Measurements from ENCODE around the gene RALA.

RALA gene

GRCh38 chr7:39702133-39702532 lies 78.8 kb downstream of the RALA start:
- no peak for DNase-seq (ENCODE audit: insufficient read length, low spot score)
- FAIRE-seq = no peak
- TF ChIP-seq SPI1 (IDR thresholded peaks at IDR 0.05; ENCODE audit: low read depth, low read length) = no peak
- no peak for TF ChIP-seq POLR2AphosphoS5 (IDR thresholded peaks at IDR 0.05; ENCODE audit: low read depth, low read length)
- TF ChIP-seq PAX5 (IDR thresholded peaks at IDR 0.05; ENCODE audit: insufficient read depth, low read length, severe bottlenecking) = no peak
- no peak for TF ChIP-seq TAF1 (IDR thresholded peaks at IDR 0.05; ENCODE audit: low read depth, low read length)
- no peak for TF ChIP-seq POU2F2 (IDR thresholded peaks at IDR 0.05; ENCODE audit: low read depth, low read length)
- no peak for TF ChIP-seq POLR2A (IDR thresholded peaks at IDR 0.05; ENCODE audit: low read depth, low read length)

- peak; percentile 28 for FAIRE-seq
- no peak for DNase-seq (ENCODE audit: insufficient read length, low spot score)
- TF ChIP-seq TAF1 (IDR thresholded peaks at IDR 0.05; ENCODE audit: low read depth, low read length) (no peak), POLR2A (IDR thresholded peaks at IDR 0.05; ENCODE audit: low read depth, low read length) (no peak), POLR2AphosphoS5 (IDR thresholded peaks at IDR 0.05; ENCODE audit: low read depth, low read length) (no peak), SPI1 (IDR thresholded peaks at IDR 0.05; ENCODE audit: low read depth, low read length) (no peak), POU2F2 (IDR thresholded peaks at IDR 0.05; ENCODE audit: low read depth, low read length) (no peak), PAX5 (IDR thresholded peaks at IDR 0.05; ENCODE audit: insufficient read depth, low read length, severe bottlenecking) (no peak)
Measured at GRCh38 chr7:39703144-39703543, 79.8 kb downstream of the RALA start.

- no peak for FAIRE-seq
- DNase-seq (ENCODE audit: insufficient read length, low spot score) = no peak
- no peak for TF ChIP-seq POU2F2 (IDR thresholded peaks at IDR 0.05; ENCODE audit: low read depth, low read length)
- no peak for TF ChIP-seq POLR2AphosphoS5 (IDR thresholded peaks at IDR 0.05; ENCODE audit: low read depth, low read length)
- TF ChIP-seq SPI1 (IDR thresholded peaks at IDR 0.05; ENCODE audit: low read depth, low read length) = no peak
- TF ChIP-seq POLR2A (IDR thresholded peaks at IDR 0.05; ENCODE audit: low read depth, low read length) = no peak
- no peak for TF ChIP-seq TAF1 (IDR thresholded peaks at IDR 0.05; ENCODE audit: low read depth, low read length)
- no peak for TF ChIP-seq PAX5 (IDR thresholded peaks at IDR 0.05; ENCODE audit: insufficient read depth, low read length, severe bottlenecking)
Measured at GRCh38 chr7:39709029-39709428, 85.7 kb downstream of the RALA start.

GRCh38 chr7:39709768-39710311 lies 86.5 kb downstream of the RALA start:
- no peak for TF ChIP-seq POU2F2 (IDR thresholded peaks at IDR 0.05; ENCODE audit: low read depth, low read length)
- peak; percentile 31 for TF ChIP-seq SPI1 (IDR thresholded peaks at IDR 0.05; ENCODE audit: low read depth, low read length)
- no peak for TF ChIP-seq POLR2A (IDR thresholded peaks at IDR 0.05; ENCODE audit: low read depth, low read length)
- peak; percentile 79 for FAIRE-seq
- no peak for DNase-seq (ENCODE audit: insufficient read length, low spot score)

GRCh38 chr7:39712751-39713150 lies 89.4 kb downstream of the RALA start:
- FAIRE-seq = no peak
- DNase-seq (ENCODE audit: insufficient read length, low spot score) = no peak
- TF ChIP-seq PAX5 (IDR thresholded peaks at IDR 0.05; ENCODE audit: insufficient read depth, low read length, severe bottlenecking) (no peak), POLR2A (IDR thresholded peaks at IDR 0.05; ENCODE audit: low read depth, low read length) (no peak), SPI1 (IDR thresholded peaks at IDR 0.05; ENCODE audit: low read depth, low read length) (no peak), POU2F2 (IDR thresholded peaks at IDR 0.05; ENCODE audit: low read depth, low read length) (no peak), TAF1 (IDR thresholded peaks at IDR 0.05; ENCODE audit: low read depth, low read length) (no peak), POLR2AphosphoS5 (IDR thresholded peaks at IDR 0.05; ENCODE audit: low read depth, low read length) (no peak)

GRCh38 chr7:39714447-39715091 lies 91.2 kb downstream of the RALA start:
- DNase-seq (ENCODE audit: insufficient read length, low spot score) (no peak), FAIRE-seq (no peak)
- TF ChIP-seq TAF1 (IDR thresholded peaks at IDR 0.05; ENCODE audit: low read depth, low read length) (no peak), POU2F2 (IDR thresholded peaks at IDR 0.05; ENCODE audit: low read depth, low read length) (no peak), POLR2A (IDR thresholded peaks at IDR 0.05; ENCODE audit: low read depth, low read length) (no peak), PAX5 (IDR thresholded peaks at IDR 0.05; ENCODE audit: insufficient read depth, low read length, severe bottlenecking) (no peak), POLR2AphosphoS5 (IDR thresholded peaks at IDR 0.05; ENCODE audit: low read depth, low read length) (no peak), SPI1 (IDR thresholded peaks at IDR 0.05; ENCODE audit: low read depth, low read length) (no peak)

- FAIRE-seq = no peak
- TF ChIP-seq POLR2A (IDR thresholded peaks at IDR 0.05; ENCODE audit: low read depth, low read length) (no peak), PAX5 (IDR thresholded peaks at IDR 0.05; ENCODE audit: insufficient read depth, low read length, severe bottlenecking) (no peak), SPI1 (IDR thresholded peaks at IDR 0.05; ENCODE audit: low read depth, low read length) (no peak), POU2F2 (IDR thresholded peaks at IDR 0.05; ENCODE audit: low read depth, low read length) (no peak), TAF1 (IDR thresholded peaks at IDR 0.05; ENCODE audit: low read depth, low read length) (no peak), POLR2AphosphoS5 (IDR thresholded peaks at IDR 0.05; ENCODE audit: low read depth, low read length) (no peak)
- DNase-seq (ENCODE audit: insufficient read length, low spot score) = no peak
Measured at GRCh38 chr7:39720586-39720985, 97.2 kb downstream of the RALA start.

GRCh38 chr7:39721345-39721744 lies 98.0 kb downstream of the RALA start:
- TF ChIP-seq PAX5 (IDR thresholded peaks at IDR 0.05; ENCODE audit: insufficient read depth, low read length, severe bottlenecking) (no peak), POLR2A (IDR thresholded peaks at IDR 0.05; ENCODE audit: low read depth, low read length) (no peak), POLR2AphosphoS5 (IDR thresholded peaks at IDR 0.05; ENCODE audit: low read depth, low read length) (no peak), TAF1 (IDR thresholded peaks at IDR 0.05; ENCODE audit: low read depth, low read length) (no peak), POU2F2 (IDR thresholded peaks at IDR 0.05; ENCODE audit: low read depth, low read length) (no peak), SPI1 (IDR thresholded peaks at IDR 0.05; ENCODE audit: low read depth, low read length) (no peak)
- FAIRE-seq = no peak
- DNase-seq (ENCODE audit: insufficient read length, low spot score) = no peak

- FAIRE-seq (no peak), DNase-seq (ENCODE audit: insufficient read length, low spot score) (no peak)
- TF ChIP-seq POLR2AphosphoS5 (IDR thresholded peaks at IDR 0.05; ENCODE audit: low read depth, low read length) (no peak), POLR2A (IDR thresholded peaks at IDR 0.05; ENCODE audit: low read depth, low read length) (no peak), PAX5 (IDR thresholded peaks at IDR 0.05; ENCODE audit: insufficient read depth, low read length, severe bottlenecking) (no peak), POU2F2 (IDR thresholded peaks at IDR 0.05; ENCODE audit: low read depth, low read length) (no peak), TAF1 (IDR thresholded peaks at IDR 0.05; ENCODE audit: low read depth, low read length) (no peak), SPI1 (IDR thresholded peaks at IDR 0.05; ENCODE audit: low read depth, low read length) (no peak)
Measured at GRCh38 chr7:39721919-39722597, 98.7 kb downstream of the RALA start.
